TTC549 (cell line): Measurements from ENCODE around the gene P2RY8.
"Not testable (repeated sequence)": the region's sequence is repeated elsewhere in the genome, so short reads cannot be mapped to it uniquely, and the experiment has no call there.

Experiments
- FAIRE-seq: peaks from 2 replicates; lab custom pipeline; 2012; peaks lifted over from hg19 to GRCh38; lab: Jason Lieb, UNC

Gene P2RY8

DNA sequence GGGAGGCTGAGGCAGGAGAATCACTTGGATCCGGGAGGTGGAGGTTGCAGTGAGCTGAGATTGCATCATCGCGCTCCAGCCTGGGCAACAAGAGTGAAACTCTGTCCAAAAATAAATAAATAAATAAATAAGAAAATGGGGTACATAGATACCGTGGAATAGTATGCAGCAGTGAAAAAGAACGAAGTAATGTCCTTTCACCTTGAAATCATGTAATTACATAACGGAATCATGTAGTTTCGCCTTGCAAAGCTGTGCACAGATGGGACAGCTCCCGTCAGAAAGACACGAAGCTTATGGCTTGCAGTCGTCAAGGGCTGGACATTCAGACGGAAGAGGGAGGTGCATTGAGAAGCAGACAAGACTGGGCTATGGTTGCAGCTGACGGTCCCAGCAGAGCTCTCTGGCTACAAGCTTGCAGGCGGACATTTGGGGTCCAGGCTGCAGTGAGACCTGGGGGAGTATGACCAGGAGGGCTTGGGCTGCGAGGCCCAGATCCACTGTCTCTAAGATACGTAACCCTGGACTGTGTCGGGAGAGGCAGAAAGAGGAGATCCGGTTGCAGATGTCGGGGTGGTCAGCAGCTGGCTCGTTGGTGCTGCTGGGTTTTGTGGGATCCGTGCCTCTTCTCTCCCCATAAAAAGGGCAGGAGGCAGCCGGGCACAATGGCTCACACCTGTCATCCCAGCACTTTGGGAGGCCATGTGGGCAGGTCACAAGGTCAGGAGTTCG lies 6.2 kb upstream of the P2RY8 start:
- FAIRE-seq, result no peak

DNA sequence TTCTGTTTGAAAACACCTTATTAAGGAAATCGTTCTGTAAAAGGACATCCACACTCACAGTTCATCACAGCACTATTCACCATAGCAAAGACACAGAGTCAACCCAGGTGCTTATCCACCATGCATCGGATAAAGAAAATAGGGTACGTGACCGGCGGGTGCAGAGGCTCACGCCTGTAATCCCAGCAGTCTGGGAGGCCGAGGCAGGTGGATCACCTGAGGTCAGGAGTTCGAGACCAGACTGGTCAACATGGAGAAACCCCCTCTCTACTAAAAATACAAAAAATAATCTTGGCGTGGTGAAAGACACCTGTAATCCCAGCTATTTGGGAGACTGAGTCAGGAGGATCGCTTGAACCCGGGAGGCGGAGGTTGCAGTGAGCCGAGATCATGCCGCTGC lies 2.2 kb upstream of the P2RY8 start:
- not testable (repeated sequence) for FAIRE-seq

DNA sequence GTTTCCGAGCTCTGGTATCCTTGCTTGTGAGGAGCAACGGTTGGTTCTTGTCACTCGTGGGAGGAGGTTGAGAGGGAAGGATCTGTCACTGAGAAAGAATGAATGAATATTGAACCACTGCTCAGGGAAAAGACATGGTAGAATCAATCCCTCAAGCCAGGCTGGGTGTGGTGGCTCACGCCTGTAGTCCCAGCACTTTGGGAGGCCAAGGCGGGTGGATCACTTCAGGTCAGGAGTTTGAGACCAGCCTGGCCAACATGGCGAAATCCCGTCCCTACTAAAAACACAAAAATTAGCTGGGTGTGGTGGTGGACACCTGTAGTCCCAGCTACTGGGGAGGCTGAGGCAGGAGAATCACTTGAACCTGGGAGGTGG lies 718 bp upstream of the P2RY8 start:
- FAIRE-seq, result not testable (repeated sequence)

DNA sequence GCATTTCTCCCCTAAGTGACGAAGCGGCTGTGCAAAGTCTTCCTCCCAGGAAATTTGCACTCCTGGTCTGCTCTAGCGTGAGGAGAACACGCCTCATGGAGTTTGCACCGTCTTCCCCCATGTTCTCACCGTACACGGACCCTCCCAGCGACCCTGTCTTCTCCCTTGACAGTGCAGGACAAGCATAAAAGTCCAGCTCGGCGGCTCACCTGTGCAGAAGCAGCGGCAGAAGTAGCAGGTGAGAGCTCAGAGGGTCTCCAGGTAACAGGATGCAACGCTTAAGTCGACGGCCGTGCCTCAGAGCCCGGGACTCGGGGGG lies 314 bp downstream of the P2RY8 start:
- FAIRE-seq, result no peak

DNA sequence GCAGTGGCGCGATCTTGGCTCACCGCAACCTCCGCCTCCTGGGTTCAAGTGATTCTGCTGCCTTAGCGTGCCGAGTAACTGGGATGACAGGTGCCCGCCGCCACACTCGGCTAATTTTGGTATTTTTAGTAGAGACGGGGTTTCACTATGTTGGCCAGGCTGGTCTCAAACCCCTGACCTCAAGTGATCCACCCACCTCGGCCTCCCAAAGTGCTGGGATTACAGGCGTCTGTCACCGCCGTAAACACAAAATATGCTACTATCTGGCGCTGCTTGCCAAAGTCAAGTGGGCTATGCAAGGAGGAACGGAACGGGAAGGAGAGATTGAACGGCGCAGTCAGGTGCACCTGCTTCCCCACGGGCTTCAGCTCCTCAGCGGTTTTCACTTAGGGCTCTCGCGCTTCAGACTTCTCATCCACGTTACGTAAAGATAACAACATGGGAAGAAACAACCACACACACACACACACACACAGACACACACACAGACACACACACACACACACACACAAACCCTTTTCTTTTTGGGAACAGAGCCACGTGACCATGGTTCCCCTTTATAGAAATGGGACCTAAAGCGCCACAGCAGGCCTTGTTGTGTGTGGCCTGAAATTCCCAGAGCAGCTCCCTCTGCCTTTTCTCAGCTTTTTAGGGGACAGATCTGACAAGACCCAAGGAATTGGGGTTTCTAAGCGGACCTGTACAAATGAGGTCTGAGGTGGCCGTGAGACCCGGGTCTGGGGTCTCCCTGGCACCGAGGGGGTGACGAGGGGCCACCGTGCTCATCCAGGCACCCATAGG lies 1.5 kb downstream of the P2RY8 start:
- FAIRE-seq, result no peak

DNA sequence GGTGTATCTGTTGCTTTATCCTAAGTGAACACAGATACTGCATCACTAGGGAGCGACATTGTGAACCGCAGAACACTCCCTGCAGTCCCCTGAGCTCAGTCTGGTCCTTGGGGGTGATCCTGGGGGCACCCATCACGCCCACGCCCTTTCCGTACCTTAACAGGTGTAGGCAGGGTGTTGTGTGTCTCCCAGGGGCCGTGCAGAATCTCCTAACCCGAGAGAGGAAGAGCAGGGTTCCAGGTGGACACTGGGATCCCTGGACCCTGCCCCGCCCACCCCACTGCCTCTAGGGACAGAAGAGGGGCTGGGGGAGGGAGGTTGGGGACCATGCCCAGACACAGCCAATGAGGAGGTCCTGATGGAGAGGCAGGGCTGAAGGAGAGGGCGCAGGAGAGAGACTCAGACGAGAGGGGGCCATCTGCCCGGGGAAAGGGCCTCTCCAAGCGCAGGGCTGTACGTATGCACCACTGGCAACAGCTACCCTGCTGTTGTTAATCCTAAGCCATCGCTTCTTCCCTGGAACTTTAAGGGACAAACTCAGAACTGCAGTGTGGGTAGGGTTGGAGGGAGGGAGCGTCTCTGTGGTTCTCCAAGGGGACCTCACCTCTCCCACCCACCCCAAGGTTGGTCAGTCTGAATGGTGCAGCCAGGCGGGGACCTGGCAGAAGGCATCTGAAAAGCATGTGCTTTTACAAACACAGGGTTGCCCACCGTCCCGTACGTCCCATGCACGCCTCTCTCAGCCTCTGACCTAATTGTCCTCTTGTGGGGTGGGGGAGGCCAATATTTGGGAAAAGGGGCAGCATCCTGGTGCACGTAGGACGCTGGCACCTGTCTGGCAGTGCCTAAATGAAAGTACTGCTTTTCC lies 2.5 kb downstream of the P2RY8 start:
- FAIRE-seq, result no peak

DNA sequence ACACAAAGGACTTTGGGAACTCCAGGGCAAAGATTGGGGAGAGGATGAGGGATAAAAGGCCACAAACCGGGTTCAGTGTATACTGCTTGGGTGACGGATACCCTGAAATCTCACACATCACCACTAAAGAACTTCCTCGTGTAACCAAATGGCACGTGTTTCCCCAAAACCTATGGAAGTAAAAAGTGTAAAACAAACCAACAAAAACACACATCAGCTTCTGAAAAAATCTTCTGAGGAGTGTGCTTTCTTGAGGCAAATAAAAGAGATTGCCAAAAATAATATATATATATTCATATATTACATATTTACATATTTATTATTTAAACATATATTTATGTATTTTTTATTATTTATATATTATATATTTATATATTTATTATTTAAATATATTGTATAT lies 3.9 kb downstream of the P2RY8 start:
- FAIRE-seq, result no peak

DNA sequence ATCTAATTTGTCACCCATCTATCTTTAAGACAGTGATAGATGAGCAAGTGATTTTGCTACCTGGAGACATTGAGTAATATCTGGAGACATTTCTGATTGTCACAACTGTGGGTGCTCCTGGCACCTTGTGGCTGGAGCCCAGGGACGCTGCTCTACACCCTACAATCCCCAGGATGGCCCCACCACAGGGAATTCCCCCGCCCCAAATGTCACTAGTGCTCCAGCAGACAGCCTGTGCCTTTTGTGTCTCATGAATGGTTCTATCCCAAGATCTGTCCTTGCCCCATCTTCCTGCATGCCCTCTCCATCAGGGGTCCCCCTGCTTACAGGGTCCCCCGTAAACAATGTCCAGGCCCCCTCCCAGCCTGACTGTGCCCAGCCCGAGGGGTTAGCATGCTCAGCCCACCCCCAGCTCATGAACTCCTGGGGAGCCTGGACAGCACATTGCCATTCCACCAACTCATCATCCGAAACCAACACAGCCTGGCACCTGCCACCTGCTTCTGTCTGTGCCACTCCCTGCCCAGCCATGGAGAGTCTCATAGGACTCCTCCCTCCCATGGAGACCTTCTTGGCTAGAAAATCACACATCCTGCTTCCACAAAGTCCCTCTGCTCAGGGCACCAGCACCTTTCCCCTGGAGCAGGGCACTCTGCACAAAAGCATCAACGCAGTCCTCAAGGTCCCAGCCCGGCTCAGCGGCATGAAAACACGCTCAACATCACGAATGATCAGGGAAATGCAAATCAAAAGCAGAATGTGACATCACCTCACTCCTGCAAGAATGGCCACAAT lies 5.7 kb downstream of the P2RY8 start:
- no peak for FAIRE-seq

DNA sequence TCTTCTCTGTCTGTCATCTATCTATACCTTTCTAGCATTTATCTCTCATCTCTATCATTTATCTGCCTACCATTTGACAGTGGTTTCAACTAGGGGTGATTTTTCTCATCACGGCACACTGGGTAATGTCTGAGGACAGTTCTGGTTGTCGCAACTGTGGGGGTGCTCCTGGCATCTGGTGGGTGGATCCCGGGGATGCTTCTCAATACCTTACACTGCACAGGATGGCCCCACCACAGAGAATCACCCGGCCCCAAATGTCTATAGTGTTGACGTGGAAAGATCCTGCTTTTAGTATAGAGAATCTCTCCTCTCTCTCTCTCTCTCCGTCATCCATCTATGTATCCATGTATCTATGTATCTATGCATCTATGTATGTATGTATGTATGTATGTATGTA lies 7.2 kb downstream of the P2RY8 start:
- no peak for FAIRE-seq

DNA sequence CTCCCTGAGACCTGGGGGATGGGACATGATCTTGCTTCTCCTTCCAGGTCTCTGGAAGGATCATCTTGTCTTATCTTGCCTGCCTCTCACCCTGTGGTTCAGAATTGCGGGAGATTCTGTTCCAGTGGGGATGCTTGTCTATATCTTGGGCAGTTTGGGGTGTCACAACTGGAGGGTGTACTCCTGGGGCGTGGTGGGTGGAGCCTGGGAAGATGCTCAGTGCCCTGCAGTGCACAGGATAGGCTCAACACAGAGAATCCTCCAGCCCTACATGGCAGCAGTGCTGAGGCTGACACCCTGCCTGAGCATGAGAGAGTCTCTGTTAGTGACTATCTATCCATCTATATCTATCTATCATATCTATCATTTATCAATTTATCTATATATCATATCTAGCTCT lies 7.7 kb downstream of the P2RY8 start:
- FAIRE-seq, result no peak

DNA sequence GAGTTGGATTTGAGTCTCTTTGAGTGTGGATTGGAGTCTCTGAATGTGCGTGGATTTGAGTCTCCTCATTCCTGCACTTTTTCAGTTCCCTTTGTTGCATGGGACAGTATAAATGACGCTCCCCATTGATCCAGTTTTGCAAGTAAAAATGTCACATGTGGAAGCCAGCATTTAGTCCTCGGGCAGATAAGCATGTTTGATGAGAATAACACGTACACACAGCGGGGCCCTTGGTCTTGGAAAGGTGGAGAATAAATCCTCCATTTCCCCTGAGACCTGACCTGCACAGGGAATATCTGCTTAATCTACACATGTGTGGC lies 8.1 kb downstream of the P2RY8 start:
- FAIRE-seq, result no peak

DNA sequence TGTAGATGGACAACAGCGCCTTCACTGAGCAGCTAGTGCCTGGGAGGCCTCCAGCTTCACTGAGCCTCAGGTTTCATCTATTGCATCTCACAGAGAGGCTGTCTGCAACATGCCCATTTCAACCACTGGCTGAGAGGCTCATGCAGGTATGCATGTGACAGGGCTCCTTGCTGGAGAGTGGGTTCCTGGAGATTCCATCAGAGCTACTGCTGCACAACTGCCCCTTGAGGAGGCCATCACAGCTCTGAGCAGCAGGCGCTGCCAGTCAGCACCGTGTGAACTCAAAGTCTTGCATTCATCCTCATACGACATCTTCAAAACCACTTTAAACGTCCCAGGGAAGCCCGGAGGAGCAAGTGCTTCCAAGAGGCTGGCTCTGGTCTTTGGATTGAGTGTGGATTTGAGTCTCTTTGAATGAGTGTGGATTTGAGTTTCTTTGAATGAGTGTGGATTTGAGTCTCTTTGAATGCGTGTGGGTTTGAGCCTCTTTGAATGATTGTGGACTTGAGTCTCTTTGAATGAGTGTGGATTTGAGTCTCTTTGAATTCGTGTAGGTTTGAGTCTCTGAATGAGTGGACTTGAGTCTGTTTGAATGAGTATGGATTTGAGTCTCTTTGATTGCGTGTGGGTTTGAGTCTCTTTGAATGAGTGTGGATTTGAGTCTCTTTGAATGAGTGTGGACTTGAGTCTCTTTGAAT lies 8.7 kb downstream of the P2RY8 start:
- no peak for FAIRE-seq

DNA sequence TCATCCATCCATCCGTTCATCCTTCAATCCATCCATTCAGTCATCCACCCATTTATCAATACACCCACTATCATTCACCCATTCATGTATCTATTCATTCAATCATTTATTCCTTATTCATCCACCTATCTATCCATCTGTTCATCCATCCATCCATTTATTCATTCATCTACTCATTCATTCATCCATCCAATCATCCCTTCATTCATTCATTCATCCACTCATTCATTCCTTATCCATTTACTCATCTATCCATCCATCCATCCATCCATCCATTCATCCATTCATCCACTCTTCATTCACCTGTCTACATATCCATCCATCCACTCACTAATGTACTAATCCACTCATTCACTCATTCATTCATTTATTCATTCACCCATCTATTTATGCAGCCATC lies 9.5 kb downstream of the P2RY8 start:
- no peak for FAIRE-seq

DNA sequence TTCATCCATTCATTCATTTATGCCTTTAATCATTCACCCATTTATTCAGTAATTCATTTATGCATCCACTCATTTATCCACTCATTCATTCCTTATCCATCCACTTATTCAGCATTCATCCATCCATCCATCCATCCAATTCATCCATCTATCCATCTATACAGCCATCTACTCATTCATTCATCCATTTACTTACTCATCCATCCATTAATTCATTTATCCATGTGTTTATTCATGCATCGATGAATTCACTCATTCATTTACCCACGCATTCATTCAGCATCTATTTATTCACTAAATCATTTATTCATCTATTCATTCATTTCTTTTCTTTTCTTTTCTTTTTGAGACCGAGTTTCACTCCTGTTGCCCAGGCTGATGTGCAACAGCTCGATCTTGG lies 10.4 kb downstream of the P2RY8 start:
- FAIRE-seq, result no peak

DNA sequence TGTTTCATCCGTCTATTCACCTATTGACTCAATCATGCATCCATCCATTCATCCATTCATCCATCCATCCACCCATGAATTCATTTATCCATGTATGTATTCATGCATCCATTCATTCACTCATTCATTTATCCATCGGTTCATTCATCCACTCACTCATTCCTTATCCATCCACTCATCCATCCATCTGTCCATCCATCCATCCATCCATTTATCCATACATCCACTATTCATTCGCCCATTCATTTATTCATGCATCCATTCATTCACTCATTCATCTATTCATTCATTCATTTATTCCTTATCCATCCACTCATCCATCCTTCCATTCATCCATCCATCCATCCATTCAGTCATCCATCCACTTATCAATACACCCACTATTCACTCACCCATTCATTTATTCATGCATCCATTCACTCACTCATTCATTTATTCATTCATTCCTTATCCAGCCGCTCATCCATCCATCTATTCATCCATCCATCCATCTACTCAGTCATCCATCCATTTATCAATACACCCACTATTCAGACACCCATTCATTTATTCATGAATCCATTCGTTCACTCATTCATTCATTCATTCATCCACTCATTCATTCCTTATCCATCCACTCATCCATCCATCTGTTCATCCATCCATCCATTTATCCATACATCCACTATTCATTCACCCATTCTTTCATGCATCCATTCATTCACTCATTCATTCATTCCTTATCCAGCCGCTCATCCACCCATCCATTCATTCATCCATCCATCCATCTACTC lies 11.2 kb downstream of the P2RY8 start:
- no peak for FAIRE-seq

DNA sequence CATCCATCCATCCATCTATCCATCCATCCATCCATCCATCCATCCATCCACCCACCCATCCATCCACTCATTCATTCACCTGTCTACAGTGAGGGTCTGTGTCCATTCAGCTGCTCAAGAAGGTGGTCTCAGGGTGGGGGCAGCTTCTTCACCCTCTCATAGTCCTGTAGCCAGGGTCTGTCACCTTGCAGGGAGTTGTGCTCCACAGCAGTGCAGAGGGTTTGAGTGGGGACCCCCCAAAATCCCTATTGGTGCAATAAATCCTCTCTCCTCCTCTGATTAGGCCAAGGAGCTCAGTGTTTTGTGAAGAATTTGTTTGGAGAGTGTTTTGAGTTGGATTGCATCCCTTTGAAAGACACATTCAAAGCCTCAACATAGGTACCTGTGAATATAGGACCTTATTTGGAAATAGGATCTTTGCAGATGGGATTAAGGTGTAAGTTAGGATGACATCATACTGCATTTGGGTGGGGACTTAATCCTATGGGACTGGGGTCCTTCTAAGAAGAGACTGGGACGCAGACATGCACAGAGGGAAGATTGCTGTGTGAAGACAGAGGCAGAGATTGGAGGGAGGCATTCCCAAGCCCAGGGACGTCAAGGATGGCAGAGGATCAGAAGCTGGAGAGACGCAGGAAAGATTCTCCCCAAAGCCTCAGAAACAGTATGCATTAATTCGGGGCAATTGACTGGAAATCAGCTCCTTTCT lies 12.0 kb downstream of the P2RY8 start:
- FAIRE-seq, result no peak

DNA sequence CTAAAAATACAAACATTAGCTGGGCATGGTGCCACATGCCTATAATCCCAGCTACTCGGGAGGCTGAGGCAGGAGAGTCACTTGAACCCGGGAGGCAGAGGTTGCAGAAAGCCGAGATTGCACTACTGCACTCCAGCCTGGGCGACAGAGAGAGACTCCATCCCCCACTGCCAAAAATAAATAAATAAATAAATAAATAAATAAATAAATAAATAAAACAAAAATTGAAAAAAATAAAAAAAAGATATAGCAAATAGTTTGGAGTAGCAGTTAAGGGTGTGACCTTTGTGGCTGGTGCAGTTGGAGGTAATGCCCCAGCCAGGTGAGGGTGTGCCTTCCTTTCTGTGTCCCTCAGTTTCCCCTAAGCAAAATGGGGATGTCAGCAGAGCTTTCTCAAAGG lies 14.1 kb downstream of the P2RY8 start:
- FAIRE-seq, result not testable (repeated sequence)

DNA sequence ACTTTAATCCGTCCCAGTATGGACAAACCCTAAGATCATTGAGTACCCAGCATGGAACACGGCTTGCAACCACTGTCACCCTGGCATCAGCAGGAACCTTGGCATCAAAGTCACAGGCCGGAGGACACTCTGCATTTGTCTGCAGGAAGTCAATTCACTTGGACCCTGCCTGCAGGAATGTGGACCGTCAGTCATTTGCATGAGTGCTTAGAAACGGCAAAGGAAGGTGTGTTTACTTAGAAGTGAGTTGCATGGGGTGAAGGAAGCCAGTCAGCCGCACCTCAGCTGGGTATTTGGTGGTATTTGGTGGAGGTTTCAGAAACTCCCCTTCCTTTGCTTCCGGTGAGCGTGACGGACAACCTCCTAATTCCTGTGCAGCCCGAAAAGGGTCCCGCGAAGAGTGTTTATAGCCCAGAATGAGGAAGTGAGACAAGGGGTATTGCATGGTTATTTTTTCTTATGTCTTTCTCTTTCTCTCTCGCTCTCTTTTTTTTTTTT lies 15.5 kb downstream of the P2RY8 start:
- no peak for FAIRE-seq

DNA sequence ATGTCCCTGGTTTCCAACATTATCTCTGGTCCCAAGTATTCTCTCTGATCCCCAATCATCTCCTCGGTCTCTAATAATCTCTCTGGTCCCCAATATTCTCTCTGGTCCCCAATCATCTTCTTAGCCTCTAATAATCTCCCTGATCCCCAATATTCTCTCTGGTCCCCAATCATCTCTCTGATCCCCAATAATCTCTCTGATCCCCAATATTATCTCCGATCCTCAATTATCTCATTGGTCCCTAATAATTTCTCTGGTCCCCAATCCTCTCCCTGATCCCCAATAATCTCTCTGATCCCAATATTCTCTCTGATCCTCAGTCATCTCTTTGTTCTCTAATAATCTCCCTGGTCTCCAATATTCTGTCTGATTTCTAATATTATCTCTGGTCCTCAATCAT lies 16.6 kb downstream of the P2RY8 start:
- FAIRE-seq, result no peak

DNA sequence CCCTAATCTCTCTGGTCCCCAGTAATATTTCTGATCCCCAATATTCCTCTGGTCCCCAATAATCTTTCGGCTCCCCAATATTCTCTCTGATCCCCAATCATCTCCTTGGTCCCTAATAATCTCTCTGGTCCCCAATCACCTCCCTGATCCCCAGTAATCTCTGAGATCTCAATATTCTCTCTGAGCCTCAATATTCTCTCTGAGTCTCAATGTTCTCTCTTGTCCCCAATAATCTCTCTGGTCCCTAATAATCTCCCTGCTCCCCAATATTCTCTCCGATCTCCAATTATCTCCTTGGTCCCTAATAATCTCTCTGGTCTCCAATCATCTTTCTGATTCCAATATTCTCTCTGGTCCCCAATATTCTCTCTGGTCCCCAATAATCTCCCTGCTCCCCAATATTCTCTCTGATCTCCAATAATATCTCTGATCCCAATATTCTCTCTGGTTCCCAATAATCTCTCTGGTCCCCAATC lies 17.9 kb downstream of the P2RY8 start:
- FAIRE-seq, result no peak
